ENCODE measurements around the gene TMEM165.

The TMEM165 gene

GRCh38 chr4:55369968-55370367 is 25.8 kb upstream of the TMEM165 start:
- CTCF ChIA-PET: interaction anchor here (1.4 kb wide), 1 partner anchor 24 kb away, joined by 4 read pairs; the partner anchor contains the start of gene SRD5A3
- POLR2A ChIA-PET: no interaction called here
- H3K9me3 ChIP-seq (ENCODE audit: control insufficient read depth, insufficient read depth, low read depth, low read length): no peaks in the 10 kb centered on the region
- H3K4me3 ChIP-seq (ENCODE audit: low read depth, low read length): no peak overlapping the region
- no peak for TF ChIP-seq KLF9 (tag by site-specific recombination; IDR thresholded peaks at IDR 0.05; ENCODE audit: low read depth)
- TF ChIP-seq ZNF518A (tag by site-specific recombination; conservative IDR thresholded peaks at IDR 0.05; ENCODE audit: low read depth): no peak
- no peak for TF ChIP-seq ZNF610 (tag by site-specific recombination; IDR thresholded peaks at IDR 0.05; ENCODE audit: borderline replicate concordance)
- no peak for TF ChIP-seq SALL2 (tag by site-specific recombination; IDR thresholded peaks at IDR 0.05; ENCODE audit: borderline replicate concordance)
- no peak for TF ChIP-seq ZFP69B (tag by site-specific recombination; IDR thresholded peaks at IDR 0.05)
- TF ChIP-seq ZNF501 (tag by site-specific recombination; IDR thresholded peaks at IDR 0.05): no peak
- TF ChIP-seq, protein P1, sequence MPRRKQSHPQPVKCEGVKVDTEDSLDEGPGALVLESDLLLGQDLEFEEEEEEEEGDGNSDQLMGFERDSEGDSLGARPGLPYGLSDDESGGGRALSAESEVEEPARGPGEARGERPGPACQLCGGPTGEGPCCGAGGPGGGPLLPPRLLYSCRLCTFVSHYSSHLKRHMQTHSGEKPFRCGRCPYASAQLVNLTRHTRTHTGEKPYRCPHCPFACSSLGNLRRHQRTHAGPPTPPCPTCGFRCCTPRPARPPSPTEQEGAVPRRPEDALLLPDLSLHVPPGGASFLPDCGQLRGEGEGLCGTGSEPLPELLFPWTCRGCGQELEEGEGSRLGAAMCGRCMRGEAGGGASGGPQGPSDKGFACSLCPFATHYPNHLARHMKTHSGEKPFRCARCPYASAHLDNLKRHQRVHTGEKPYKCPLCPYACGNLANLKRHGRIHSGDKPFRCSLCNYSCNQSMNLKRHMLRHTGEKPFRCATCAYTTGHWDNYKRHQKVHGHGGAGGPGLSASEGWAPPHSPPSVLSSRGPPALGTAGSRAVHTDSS (tag by site-specific recombination; IDR thresholded peaks at IDR 0.05): no peak
- TF ChIP-seq, protein P2, sequence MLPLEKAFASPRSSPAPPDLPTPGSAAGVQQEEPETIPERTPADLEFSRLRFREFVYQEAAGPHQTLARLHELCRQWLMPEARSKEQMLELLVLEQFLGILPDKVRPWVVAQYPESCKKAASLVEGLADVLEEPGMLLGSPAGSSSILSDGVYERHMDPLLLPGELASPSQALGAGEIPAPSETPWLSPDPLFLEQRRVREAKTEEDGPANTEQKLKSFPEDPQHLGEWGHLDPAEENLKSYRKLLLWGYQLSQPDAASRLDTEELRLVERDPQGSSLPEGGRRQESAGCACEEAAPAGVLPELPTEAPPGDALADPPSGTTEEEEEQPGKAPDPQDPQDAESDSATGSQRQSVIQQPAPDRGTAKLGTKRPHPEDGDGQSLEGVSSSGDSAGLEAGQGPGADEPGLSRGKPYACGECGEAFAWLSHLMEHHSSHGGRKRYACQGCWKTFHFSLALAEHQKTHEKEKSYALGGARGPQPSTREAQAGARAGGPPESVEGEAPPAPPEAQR (tag by site-specific recombination; IDR thresholded peaks at IDR 0.05): no peak
- no peak for TF ChIP-seq ZNF692 (tag by site-specific recombination; IDR thresholded peaks at IDR 0.05)
- TF ChIP-seq, protein P3, sequence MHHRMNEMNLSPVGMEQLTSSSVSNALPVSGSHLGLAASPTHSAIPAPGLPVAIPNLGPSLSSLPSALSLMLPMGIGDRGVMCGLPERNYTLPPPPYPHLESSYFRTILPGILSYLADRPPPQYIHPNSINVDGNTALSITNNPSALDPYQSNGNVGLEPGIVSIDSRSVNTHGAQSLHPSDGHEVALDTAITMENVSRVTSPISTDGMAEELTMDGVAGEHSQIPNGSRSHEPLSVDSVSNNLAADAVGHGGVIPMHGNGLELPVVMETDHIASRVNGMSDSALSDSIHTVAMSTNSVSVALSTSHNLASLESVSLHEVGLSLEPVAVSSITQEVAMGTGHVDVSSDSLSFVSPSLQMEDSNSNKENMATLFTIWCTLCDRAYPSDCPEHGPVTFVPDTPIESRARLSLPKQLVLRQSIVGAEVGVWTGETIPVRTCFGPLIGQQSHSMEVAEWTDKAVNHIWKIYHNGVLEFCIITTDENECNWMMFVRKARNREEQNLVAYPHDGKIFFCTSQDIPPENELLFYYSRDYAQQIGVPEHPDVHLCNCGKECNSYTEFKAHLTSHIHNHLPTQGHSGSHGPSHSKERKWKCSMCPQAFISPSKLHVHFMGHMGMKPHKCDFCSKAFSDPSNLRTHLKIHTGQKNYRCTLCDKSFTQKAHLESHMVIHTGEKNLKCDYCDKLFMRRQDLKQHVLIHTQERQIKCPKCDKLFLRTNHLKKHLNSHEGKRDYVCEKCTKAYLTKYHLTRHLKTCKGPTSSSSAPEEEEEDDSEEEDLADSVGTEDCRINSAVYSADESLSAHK (tag by site-specific recombination; IDR thresholded peaks at IDR 0.05): no peak
- TF ChIP-seq ZNF664 (tag by site-specific recombination; IDR thresholded peaks at IDR 0.05): no peak
- TF ChIP-seq ZNF433 (tag by site-specific recombination; IDR thresholded peaks at IDR 0.05; ENCODE audit: low read depth): no peak
- TF ChIP-seq ZFP3 (tag by site-specific recombination; IDR thresholded peaks at IDR 0.05; ENCODE audit: low read depth): no peak
- no peaks in the 10 kb centered on the region for H3K4me1 ChIP-seq (ENCODE audit: control insufficient read depth, insufficient read depth, low read length)
- peaks cover 0 to 21% of the 10 kb centered on the region in 2 experiments; a peak in 2 of 3 replicates for H3K36me3 ChIP-seq (ENCODE audit: control insufficient read depth in 2 of 2, insufficient read depth in 1 of 2, low read length in 2 of 2)
- no peak overlapping the region for H3K27ac ChIP-seq (ENCODE audit: extremely low read depth, low read depth, low read length)

Data from HEK293 (cell line).